Fibroblast of the aortic adventitia (primary cell): ENCODE measurements around the gene ARHGEF12. TPM values are rescaled to one million over a fixed set of nuclear protein-coding genes. Genes with fewer than 3 reads are reported as not detected.

Experiments used
- DNase-seq: peaks from one replicate; pipeline ENCODE4 v3.0.0-alpha.2; 2010; ENCODE audit warnings: low read depth
- H3K4me3 ChIP-seq: 2 replicates; pipeline ENCODE4 v1.5.1; 2011; ENCODE audit warnings: low read depth, mild to moderate bottlenecking, control low read depth, low read length, moderate library complexity
- total RNA-seq: library from RNA; depleted of rRNA; stranded (reverse); fragments of >200 nt; gene quantifications from 2 replicates; pipeline ENCODE4 v1.2.3, GENCODE V29; 2012; ENCODE audit warnings: low replicate concordance
- TF ChIP-seq, protein P1 (sequence below): IDR thresholded peaks from 2 replicates; pipeline ENCODE4 v1.5.1; 2011; ENCODE audit warnings: mild to moderate bottlenecking, low read length, control low read depth, inconsistent platforms; ENCODE audit not compliant: insufficient read depth

ARHGEF12 gene
- total RNA-seq, 1 donor, result 103 TPM

DNA sequence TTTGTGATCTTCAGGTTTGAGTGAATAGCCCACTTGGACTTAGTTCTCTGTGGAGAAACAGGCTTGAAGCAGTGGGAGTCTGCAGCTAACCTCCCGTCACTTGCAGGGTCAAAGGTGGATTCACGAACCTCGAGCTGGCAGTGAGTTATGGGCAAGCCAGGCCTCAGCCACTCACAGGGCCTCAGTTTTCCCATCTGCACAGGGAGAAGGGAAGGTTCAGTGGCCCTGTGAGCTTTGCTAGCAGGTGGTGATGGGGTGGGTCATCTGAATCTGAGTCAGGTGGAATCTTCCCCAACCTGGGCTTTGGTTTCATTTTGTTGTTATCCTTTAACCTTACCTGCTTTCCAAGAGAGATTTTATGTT, 88.7 kb downstream of the ARHGEF12 start:
- H3K4me3 ChIP-seq, result no peak overlapping the region
- DNase-seq, result no peak
- TF ChIP-seq, protein P1, sequence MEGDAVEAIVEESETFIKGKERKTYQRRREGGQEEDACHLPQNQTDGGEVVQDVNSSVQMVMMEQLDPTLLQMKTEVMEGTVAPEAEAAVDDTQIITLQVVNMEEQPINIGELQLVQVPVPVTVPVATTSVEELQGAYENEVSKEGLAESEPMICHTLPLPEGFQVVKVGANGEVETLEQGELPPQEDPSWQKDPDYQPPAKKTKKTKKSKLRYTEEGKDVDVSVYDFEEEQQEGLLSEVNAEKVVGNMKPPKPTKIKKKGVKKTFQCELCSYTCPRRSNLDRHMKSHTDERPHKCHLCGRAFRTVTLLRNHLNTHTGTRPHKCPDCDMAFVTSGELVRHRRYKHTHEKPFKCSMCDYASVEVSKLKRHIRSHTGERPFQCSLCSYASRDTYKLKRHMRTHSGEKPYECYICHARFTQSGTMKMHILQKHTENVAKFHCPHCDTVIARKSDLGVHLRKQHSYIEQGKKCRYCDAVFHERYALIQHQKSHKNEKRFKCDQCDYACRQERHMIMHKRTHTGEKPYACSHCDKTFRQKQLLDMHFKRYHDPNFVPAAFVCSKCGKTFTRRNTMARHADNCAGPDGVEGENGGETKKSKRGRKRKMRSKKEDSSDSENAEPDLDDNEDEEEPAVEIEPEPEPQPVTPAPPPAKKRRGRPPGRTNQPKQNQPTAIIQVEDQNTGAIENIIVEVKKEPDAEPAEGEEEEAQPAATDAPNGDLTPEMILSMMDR, result no peak

DNA sequence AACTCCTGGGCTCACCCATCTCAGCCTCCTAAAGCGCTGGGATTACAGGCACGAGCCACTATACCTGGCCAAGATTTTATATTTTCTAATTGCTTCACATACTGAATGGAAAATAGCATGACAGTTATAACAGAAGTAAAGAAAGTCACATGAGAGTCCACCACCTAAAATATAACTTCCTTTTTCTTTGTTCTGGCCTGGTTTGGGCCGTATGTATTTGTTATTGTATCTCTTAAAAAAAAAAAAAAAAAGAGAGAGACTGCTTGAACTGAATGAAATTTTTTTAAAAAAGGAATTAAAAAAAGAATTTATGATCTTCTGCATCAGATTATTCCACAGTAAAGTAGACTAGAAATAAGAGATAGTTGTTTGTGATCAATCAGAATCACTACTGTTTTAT, 89.3 kb downstream of the ARHGEF12 start:
- TF ChIP-seq, protein P1, result no peak
- no peak overlapping the region for H3K4me3 ChIP-seq
- DNase-seq, result no peak

DNA sequence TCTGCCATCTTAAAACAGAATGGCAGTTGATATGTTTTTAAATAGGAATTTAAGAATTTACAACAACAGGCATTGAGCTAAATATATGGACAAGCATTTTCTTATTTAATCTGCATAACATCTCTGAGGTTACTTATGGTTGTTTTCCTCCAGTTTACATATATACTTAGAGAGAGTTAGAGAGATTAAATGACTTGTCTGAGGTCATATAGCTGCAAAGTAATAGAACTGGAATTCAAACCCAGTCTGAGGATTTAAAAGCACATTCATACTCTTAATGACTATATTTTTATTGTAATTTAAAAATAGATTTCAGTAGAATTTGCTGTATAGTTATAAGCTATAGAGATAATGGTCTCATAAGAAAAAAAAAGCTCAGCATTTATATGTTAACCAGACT, 93.9 kb downstream of the ARHGEF12 start:
- no peak overlapping the region for H3K4me3 ChIP-seq
- DNase-seq, result no peak
- TF ChIP-seq, protein P1, result no peak

DNA sequence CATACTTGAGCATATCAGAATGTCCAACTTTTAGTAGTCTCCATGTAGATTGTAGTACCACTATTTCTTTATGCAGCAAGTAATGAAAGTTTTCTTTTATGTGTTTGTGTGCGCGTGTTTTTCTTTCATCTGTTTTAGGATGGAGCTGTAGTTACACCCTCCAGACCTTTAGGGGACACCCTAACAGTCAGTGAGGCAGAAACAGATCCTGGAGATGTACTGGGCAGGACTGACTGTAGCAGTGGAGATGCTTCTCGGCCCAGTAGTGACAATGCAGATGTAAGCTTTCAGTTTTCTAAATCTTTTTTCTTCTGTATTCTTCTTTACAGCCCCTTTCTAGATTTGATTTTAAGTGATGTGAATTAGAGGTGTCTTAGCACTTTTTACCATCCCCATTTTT, 95.4 kb downstream of the ARHGEF12 start:
- no peak for DNase-seq
- TF ChIP-seq, protein P1, result peak; percentile 32
- no peak overlapping the region for H3K4me3 ChIP-seq

DNA sequence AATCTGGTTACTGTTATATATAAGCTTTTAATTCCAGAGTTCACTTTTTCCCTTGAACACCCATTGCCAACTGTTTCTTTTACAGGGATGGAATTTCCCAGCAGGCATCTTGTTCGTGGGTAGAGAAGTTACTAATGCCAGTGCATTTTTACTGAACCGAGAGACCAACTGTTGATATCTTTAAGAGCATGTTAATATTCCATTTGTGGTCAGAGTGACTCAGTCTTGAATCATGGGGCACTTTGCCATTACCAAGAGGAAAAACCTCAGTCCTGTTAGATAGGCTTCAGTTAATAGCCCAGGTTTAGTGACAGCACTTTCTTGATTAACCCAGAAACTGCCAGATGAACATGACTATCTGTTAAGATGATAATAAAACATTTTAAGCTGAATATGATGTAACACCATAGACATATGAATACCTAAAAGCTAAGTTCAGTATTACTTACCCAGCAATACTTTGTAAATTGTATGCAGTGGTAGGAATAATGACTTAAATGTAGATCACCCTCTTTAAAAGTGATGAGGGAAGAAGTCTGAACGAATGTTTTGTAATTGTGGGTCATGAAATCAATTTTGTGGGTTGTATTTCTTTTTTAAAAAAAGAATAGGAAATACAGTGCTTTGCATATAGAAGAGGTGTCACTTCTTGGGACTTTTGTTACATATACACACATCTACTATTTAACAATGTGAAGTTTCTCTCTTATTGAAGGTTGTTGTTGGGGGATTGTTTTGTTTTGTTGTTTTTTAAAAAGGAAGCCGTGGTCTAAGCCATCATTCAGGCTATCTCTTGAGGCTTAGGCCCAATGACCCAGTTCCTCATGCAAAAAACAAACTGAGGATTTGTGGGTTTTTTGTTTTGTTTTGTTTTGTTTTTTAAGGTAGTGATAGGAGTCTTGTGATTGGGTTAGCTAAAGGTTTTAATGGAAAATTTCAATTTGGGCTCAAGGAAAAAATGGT, 96.1 kb downstream of the ARHGEF12 start:
- peak; percentile 99 for DNase-seq
- no peak overlapping the region for H3K4me3 ChIP-seq
- TF ChIP-seq, protein P1, result no peak

DNA sequence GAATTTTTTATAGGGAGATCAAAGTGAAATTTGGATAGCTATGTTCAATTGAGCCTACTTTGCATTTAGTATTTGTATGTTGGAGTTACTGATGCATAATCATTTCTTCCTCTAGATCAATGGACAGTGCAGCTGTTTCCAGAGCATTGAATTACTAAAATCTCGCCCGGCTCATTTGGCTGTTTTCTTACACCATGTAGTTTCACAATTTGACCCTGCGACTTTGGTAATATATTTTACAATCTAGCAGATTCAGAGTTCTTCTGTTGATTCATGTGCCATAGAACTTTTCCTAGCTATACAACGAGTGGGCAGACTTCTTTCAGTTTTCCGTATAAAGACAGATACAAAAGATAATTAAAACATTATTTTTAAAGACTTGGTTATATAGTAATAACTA, 105.4 kb downstream of the ARHGEF12 start:
- TF ChIP-seq, protein P1, result no peak
- no peak overlapping the region for H3K4me3 ChIP-seq
- DNase-seq, result no peak
